OCI-M1 (cell line): ENCODE data around the gene SNX8.

Experiments used
- DNase-seq: peaks from one replicate; lab custom pipeline; 2025; lab: John Stamatoyannopoulos, UW

SNX8 gene

GRCh38 chr7:2244404-2244995 lies 69.7 kb downstream of the SNX8 start:
- DNase-seq: no peak

GRCh38 chr7:2243458-2243857 lies 70.8 kb downstream of the SNX8 start:
- DNase-seq: no peak

GRCh38 chr7:2242541-2243429 lies 71.5 kb downstream of the SNX8 start:
- DNase-seq: peak; percentile 46

GRCh38 chr7:2241580-2242540 lies 72.4 kb downstream of the SNX8 start, which contains the start of the genes MRM2 and NUDT1:
MRM2 (minus strand) TSS chr7:2242205; CDS start chr7:2242169, 36 bp downstream.
NUDT1 (plus strand) TSS chr7:2242226; CDS start chr7:2244575, 2,349 bp downstream.
- DNase-seq: peak; percentile 85

- DNase-seq: no peak
Observed at GRCh38 chr7:2239242-2239641, 75.0 kb downstream of the SNX8 start.

GRCh38 chr7:2237109-2237602 lies 77.1 kb downstream of the SNX8 start:
- DNase-seq: no peak

- DNase-seq: no peak
Observed at GRCh38 chr7:2233926-2234325, 80.3 kb downstream of the SNX8 start.

GRCh38 chr7:2232766-2233520 lies 81.3 kb downstream of the SNX8 start, which contains the start of gene MAD1L1:
MAD1L1 (minus strand) TSS chr7:2232945; CDS start chr7:2230133, 2,812 bp downstream.
- DNase-seq: peak; percentile 86

- peak; percentile 35 for DNase-seq
Observed at GRCh38 chr7:2231992-2232765, 82.1 kb downstream of the SNX8 start.

GRCh38 chr7:2230882-2231281 lies 83.4 kb downstream of the SNX8 start:
- DNase-seq: no peak

- no peak for DNase-seq
Observed at GRCh38 chr7:2230226-2230625, 84.0 kb downstream of the SNX8 start.

GRCh38 chr7:2229467-2229866 lies 84.8 kb downstream of the SNX8 start:
- no peak for DNase-seq

- no peak for DNase-seq
Observed at GRCh38 chr7:2228921-2229320, 85.3 kb downstream of the SNX8 start.

- DNase-seq: no peak
Observed at GRCh38 chr7:2227699-2228098, 86.5 kb downstream of the SNX8 start.

- no peak for DNase-seq
Observed at GRCh38 chr7:2225830-2226229, 88.4 kb downstream of the SNX8 start.

GRCh38 chr7:2225336-2225735 lies 88.9 kb downstream of the SNX8 start:
- no peak for DNase-seq

GRCh38 chr7:2224934-2225333 lies 89.3 kb downstream of the SNX8 start:
- no peak for DNase-seq

- DNase-seq: no peak
Observed at GRCh38 chr7:2224491-2224928, 89.7 kb downstream of the SNX8 start.

GRCh38 chr7:2223321-2223720 lies 90.9 kb downstream of the SNX8 start:
- no peak for DNase-seq

GRCh38 chr7:2222516-2222915 lies 91.7 kb downstream of the SNX8 start:
- no peak for DNase-seq
